CD14-positive monocyte (primary cell): ENCODE data around the gene HAGHL. TPM values are rescaled to one million over a fixed set of nuclear protein-coding genes. Genes with fewer than 3 reads are reported as not detected.

Experiments used
- DNase-seq, 3 donors: peaks; one replicate each; pipeline ENCODE4 v3.0.0-alpha.2; 2011 to 2022
- H2AFZ ChIP-seq: 2 replicates; pipeline ENCODE4 v1.6.0; 2012; ENCODE audit warnings: mild to moderate bottlenecking, low read depth, low read length, inconsistent platforms; ENCODE audit not compliant: insufficient read depth, poor library complexity, severe bottlenecking
- H3K27ac ChIP-seq, 2 donors: 1 replicate in 1 of 2; 2 replicates in 1 of 2; pipeline ENCODE4 v1.5.1; 2012 to 2013; ENCODE audit warnings: low read length in 2 of 2, control low read depth in 1 of 2, inconsistent platforms in 1 of 2, low read depth in 1 of 2, mild to moderate bottlenecking in 1 of 2
- H3K27me3 ChIP-seq, 2 donors: one replicate each; pipeline versions ENCODE4 v1.6.0 to v1.6.1; 2011 to 2013; ENCODE audit warnings: low read length in 2 of 2; ENCODE audit not compliant: control insufficient read depth in 2 of 2, insufficient read depth in 2 of 2
- H3K36me3 ChIP-seq, 2 donors: replicated peaks in 1 of 2; 1 replicate in 1 of 2; 2 replicates in 1 of 2; pipeline versions ENCODE4 v1.5.1 to v1.6.1; 2012 to 2013; ENCODE audit warnings: low read length in 2 of 2, control low read depth in 1 of 2, inconsistent platforms in 1 of 2, mild to moderate bottlenecking in 1 of 2; ENCODE audit not compliant: insufficient read depth in 2 of 2, control insufficient read depth in 1 of 2
- H3K4me1 ChIP-seq, 2 donors: 1 replicate in 1 of 2; 2 replicates in 1 of 2; pipeline versions ENCODE4 v1.5.1 to v1.6.1; 2012 to 2013; ENCODE audit warnings: low read length in 2 of 2, control low read depth in 1 of 2, inconsistent platforms in 1 of 2, mild to moderate bottlenecking in 1 of 2, moderate library complexity in 1 of 2; ENCODE audit not compliant: insufficient read depth in 2 of 2, control insufficient read depth in 1 of 2
- H3K4me2 ChIP-seq: replicated peaks from 2 replicates; pipeline ENCODE3; 2012; ENCODE audit warnings: low read length, moderate library complexity, mild to moderate bottlenecking; ENCODE audit not compliant: poor library complexity, severe bottlenecking; ENCODE audit errors: extremely low read depth
- H3K4me3 ChIP-seq, 3 experiments: fragments of 200-600 bp in 1 of 3; sonication (generic) in 1 of 3; replicated peaks in 1 of 3; 1 replicate in 2 of 3; 2 replicates in 1 of 3; pipeline ENCODE4 v1.5.1; 2011 to 2013; ENCODE audit warnings: low read length in 3 of 3, mild to moderate bottlenecking in 3 of 3, control low read depth in 2 of 3, low read depth in 2 of 3, inconsistent platforms in 1 of 3, moderate library complexity in 1 of 3
- H3K79me2 ChIP-seq: 2 replicates; pipeline ENCODE4 v1.6.0; 2012; ENCODE audit warnings: mild to moderate bottlenecking, control low read depth, inconsistent platforms, low read length, moderate library complexity; ENCODE audit not compliant: insufficient read depth
- H3K9ac ChIP-seq: 2 replicates; pipeline ENCODE4 v1.6.0; 2017; ENCODE audit warnings: low read length, mild to moderate bottlenecking; ENCODE audit not compliant: insufficient read depth, poor library complexity, severe bottlenecking
- H3K9me3 ChIP-seq, 2 donors: replicated peaks in 1 of 2; 1 replicate in 1 of 2; 2 replicates in 1 of 2; pipeline versions ENCODE4 v1.5.1 to v1.6.1; 2012 to 2013; ENCODE audit warnings: low read length in 2 of 2, control low read depth in 1 of 2; ENCODE audit not compliant: control insufficient read depth in 1 of 2, insufficient read depth in 1 of 2
- H4K20me1 ChIP-seq: 2 replicates; pipeline ENCODE4 v1.6.0; 2012; ENCODE audit warnings: mild to moderate bottlenecking, low read length, control low read depth, moderate library complexity; ENCODE audit not compliant: insufficient read depth
- H3K27ac Mint-ChIP-seq, 7 donors: one replicate each; pipeline ENCODE4 v1.8.0; 2020; ENCODE audit warnings: mild to moderate bottlenecking in 7 of 7, mixed read lengths in 7 of 7, moderate library complexity in 6 of 7, inconsistent platforms in 2 of 7
- H3K27me3 Mint-ChIP-seq, 3 donors: one replicate each; pipeline ENCODE4 v1.8.0; 2021 to 2022; ENCODE audit warnings: low read depth in 3 of 3, mild to moderate bottlenecking in 3 of 3, mixed read lengths in 3 of 3, moderate library complexity in 3 of 3, inconsistent platforms in 1 of 3
- H3K36me3 Mint-ChIP-seq, 2 donors: one replicate each; pipeline ENCODE4 v1.8.0; 2020; ENCODE audit warnings: mixed read lengths in 2 of 2, inconsistent platforms in 1 of 2, mild to moderate bottlenecking in 1 of 2
- H3K4me1 Mint-ChIP-seq: one replicate; pipeline ENCODE4 v1.8.0; 2020; ENCODE audit warnings: mild to moderate bottlenecking, mixed read lengths
- H3K4me3 Mint-ChIP-seq, 2 donors: one replicate each; pipeline ENCODE4 v1.8.0; 2020; ENCODE audit warnings: mild to moderate bottlenecking in 2 of 2, mixed read lengths in 2 of 2, moderate library complexity in 1 of 2
- H3K9me3 Mint-ChIP-seq, 7 donors: one replicate each; pipeline ENCODE4 v1.8.0; 2020 to 2022; ENCODE audit warnings: mixed read lengths in 7 of 7, mild to moderate bottlenecking in 6 of 7, moderate library complexity in 6 of 7, inconsistent platforms in 2 of 7
- CTCF ChIP-seq: fragments of 200-600 bp; IDR thresholded peaks from one replicate; pipeline ENCODE4 v1.8.0; 2022; ENCODE audit warnings: antibody characterized with exemption, mild to moderate bottlenecking
- WGBS: methylation state at CpG from one replicate; pipeline ENCODE4 v1.1.5; 2013; ENCODE audit warnings: missing lambda C conversion rate; ENCODE audit not compliant: insufficient coverage; 5-methylcytosine and 5-hydroxymethylcytosine counted together
- intact Hi-C, 2 donors: fragments of 100-400 bp; cut with micrococcal nuclease; formaldehyde crosslinking; loops; one replicate each; pipeline versions ENCODE4 v1.15.0 to v1.15.1; 2023
- polyA plus RNA-seq, 3 donors: library from polyadenylated mRNA; depleted of rRNA in 1 of 3; unstranded in 2 of 3; stranded (reverse) in 1 of 3; fragments of 300-500 nt in 2 of 3; fragments of >200 nt in 1 of 3; fragmentation: Illumina TruSeq in 2 of 3; gene quantifications; 1 replicate in 2 of 3; 2 replicates in 1 of 3; pipeline ENCODE4 v1.2.3, GENCODE V29; 2012 to 2021

Gene HAGHL
- polyA plus RNA-seq, 3 donors, result 0.60 to 8.9 (median 1.5) TPM

DNA sequence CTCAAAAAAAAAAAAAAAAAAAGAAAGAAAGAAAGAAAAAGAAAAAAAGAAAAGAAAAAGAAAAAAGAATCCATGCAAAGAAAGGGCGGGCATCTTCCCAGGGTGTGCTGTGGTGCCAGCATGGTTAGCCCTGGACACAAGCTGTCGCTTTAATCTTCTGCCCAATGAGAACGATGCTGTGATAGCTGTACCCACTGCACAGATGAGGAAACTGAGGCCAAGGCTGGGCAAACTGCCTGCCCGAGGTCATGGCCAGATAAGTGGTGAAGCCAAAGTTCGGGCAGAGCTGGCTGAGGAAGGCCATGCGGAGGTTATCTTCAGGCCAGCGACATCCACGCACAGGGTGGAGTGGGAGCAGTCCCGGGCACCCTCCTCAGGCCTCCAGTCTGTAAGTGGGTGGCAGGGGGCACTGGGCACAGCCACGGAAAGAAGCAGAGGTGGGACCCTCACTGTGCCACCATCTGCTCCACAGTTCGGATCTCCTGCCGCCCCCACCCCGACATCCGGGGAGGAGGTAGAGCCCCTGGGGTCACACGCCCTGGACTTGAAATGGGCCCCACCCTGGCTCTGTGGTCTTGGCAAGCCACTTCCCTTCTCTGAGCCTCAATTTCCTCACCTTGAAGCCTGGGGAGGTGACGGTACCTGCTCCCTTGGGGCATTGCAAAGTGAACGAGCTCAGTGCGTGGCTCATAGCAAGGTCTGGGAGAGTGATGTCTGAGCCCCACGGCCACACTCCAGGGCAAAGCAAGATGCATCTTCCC lies 27.8 kb upstream of the HAGHL start:
- Histone ChIP-seq H3K9ac (no peak overlapping the region), H3K9me3 (peaks cover 0 to 4% of the 10 kb centered on the region in 2 donors), H2AFZ (no peak overlapping the region), H3K4me1 (peaks cover 15 to 20% of the 10 kb centered on the region in 2 donors), H3K36me3 (no peaks in the 10 kb centered on the region), H4K20me1 (no peaks in the 10 kb centered on the region), H3K4me2 (no peak overlapping the region), H3K4me3 (no peak overlapping the region), H3K27me3 (peaks cover 12 to 75% of the 10 kb centered on the region in 2 donors), H3K79me2 (no peaks in the 10 kb centered on the region), H3K27ac (no peak overlapping the region)
- no peak for DNase-seq
- TF ChIP-seq CTCF, result no peak
- peaks cover 0 to 26% (median 7%) of the 10 kb centered on the region in 7 donors for H3K9me3 Mint-ChIP-seq
- no peak overlapping the region for H3K4me3 Mint-ChIP-seq
- H3K27ac Mint-ChIP-seq, result no peak overlapping the region
- no peaks in the 10 kb centered on the region for H3K36me3 Mint-ChIP-seq
- H3K4me1 Mint-ChIP-seq, result peaks cover 9% of the 10 kb centered on the region
- peaks cover 63 to 96% (median 88%) of the 10 kb centered on the region in 3 donors for H3K27me3 Mint-ChIP-seq
- intact Hi-C loops, result no loop called here
- WGBS, result 76% methylated on average over 16 of the region's 19 CpGs

- Histone ChIP-seq H4K20me1 (no peaks in the 10 kb centered on the region), H3K27me3 (peaks cover 7 to 71% of the 10 kb centered on the region in 2 donors), H3K4me3 (no peak overlapping the region), H3K9me3 (peaks cover 0 to 4% of the 10 kb centered on the region in 2 donors), H3K36me3 (no peaks in the 10 kb centered on the region), H3K27ac (no peak overlapping the region), H3K79me2 (no peaks in the 10 kb centered on the region), H2AFZ (no peak overlapping the region), H3K9ac (no peak overlapping the region), H3K4me1 (peaks cover 1 to 2% of the 10 kb centered on the region in 2 donors), H3K4me2 (no peak overlapping the region)
- Mint-ChIP-seq H3K4me1 (no peaks in the 10 kb centered on the region), H3K9me3 (peaks cover 0 to 17% (median 3%) of the 10 kb centered on the region in 7 donors), H3K36me3 (no peaks in the 10 kb centered on the region), H3K27me3 (peaks cover 60 to 88% (median 80%) of the 10 kb centered on the region in 3 donors), H3K4me3 (peak overlapping the region in 1 of 2 donors; percentile 64), H3K27ac (no peak overlapping the region)
- TF ChIP-seq CTCF, result no peak
- 7% methylated on average over 70 of the region's 76 CpGs for WGBS
- intact Hi-C loops, result no loop called here
- DNase-seq, result no peak
Observed at GRCh38 chr16:700684-701584, 26.0 kb upstream of the HAGHL start.
